A673 (cell line): ENCODE results near the gene RACK1. TPM values are rescaled to one million over a fixed set of nuclear protein-coding genes. Genes with fewer than 3 reads are reported as not detected.

Experiments
- BruUV-seq: library from RNA; stranded (reverse); fragments of 400-500 nt; replicated peaks from 2 replicates; lab custom pipeline; 2021; lab: Mats Ljungman, UMichigan
- CTCF ChIA-PET: fragments of 300-600 bp; sonication (Branson Sonifier 250); formaldehyde crosslinking; loops from one replicate; lab custom pipeline; 2022; ENCODE audit warnings: antibody characterized with exemption; lab: Charles Lee
- POLR2A ChIA-PET: fragments of 300-600 bp; sonication (Branson Sonifier 250); formaldehyde crosslinking; loops from one replicate; lab custom pipeline; 2022; ENCODE audit warnings: antibody characterized with exemption; ENCODE audit not compliant: low non-redundant PET; lab: Charles Lee
- DNase-seq: peaks from one replicate; pipeline ENCODE4 v3.0.0-alpha.2; 2015; ENCODE audit warnings: low spot score
- H3K27ac ChIP-seq: fragments of 200-600 bp; sonication (generic); 2 replicates; pipeline ENCODE4 v1.5.1; 2016; ENCODE audit warnings: mixed run types, low read depth, mild to moderate bottlenecking, mixed read lengths, antibody characterized with exemption, low read length; ENCODE audit not compliant: poor library complexity, severe bottlenecking
- H3K27me3 ChIP-seq: fragments of 200-600 bp; sonication (generic); replicated peaks from 2 replicates; pipeline ENCODE4 v1.6.1; 2017; ENCODE audit warnings: mixed run types, low read depth, mild to moderate bottlenecking, mixed read lengths, antibody characterized with exemption, low read length; ENCODE audit not compliant: insufficient read depth, poor library complexity
- H3K36me3 ChIP-seq: fragments of 200-600 bp; sonication (generic); 2 replicates; pipeline ENCODE4 v1.6.1; 2016; ENCODE audit warnings: mixed run types, mild to moderate bottlenecking, mixed read lengths, antibody characterized with exemption, low read length; ENCODE audit not compliant: insufficient read depth, poor library complexity, severe bottlenecking
- H3K4me1 ChIP-seq: fragments of 200-600 bp; sonication (generic); 2 replicates; pipeline ENCODE4 v1.6.1; 2017; ENCODE audit warnings: mixed run types, mild to moderate bottlenecking, mixed read lengths, antibody characterized with exemption, low read length; ENCODE audit not compliant: insufficient read depth, poor library complexity, severe bottlenecking
- H3K4me3 ChIP-seq: fragments of 200-600 bp; sonication (generic); 2 replicates; pipeline ENCODE4 v1.5.1; 2016; ENCODE audit warnings: low read depth, mixed run types, mild to moderate bottlenecking, mixed read lengths, low read length; ENCODE audit not compliant: poor library complexity, severe bottlenecking
- H3K9me3 ChIP-seq: fragments of 200-600 bp; sonication (generic); 2 replicates; pipeline ENCODE4 v1.6.1; 2016; ENCODE audit warnings: mixed run types, low read depth, mild to moderate bottlenecking, mixed read lengths, antibody characterized with exemption, low read length; ENCODE audit not compliant: poor library complexity, severe bottlenecking
- CTCF ChIP-seq: fragments of 300-800, 200-600 bp; sonication (generic); conservative IDR thresholded peaks from 2 replicates; pipeline ENCODE4 v1.5.1; 2017; ENCODE audit warnings: low read depth, mild to moderate bottlenecking, antibody characterized with exemption, low read length, moderate library complexity, mixed read lengths
- EZH2 ChIP-seq: fragments of 200-600 bp; sonication (generic); IDR thresholded peaks from 2 replicates; pipeline ENCODE4 v1.6.1; 2017; ENCODE audit warnings: borderline replicate concordance, low read depth, mild to moderate bottlenecking, mixed read lengths, antibody characterized with exemption, low read length; ENCODE audit not compliant: poor library complexity, severe bottlenecking
- intact Hi-C: fragments of 100-400 bp; cut with micrococcal nuclease; formaldehyde crosslinking; loops from one replicate; pipeline ENCODE4 v1.10.0; 2022; ENCODE audit not compliant: unreplicated experiment
- total RNA-seq: library from RNA; stranded (reverse); gene quantifications from 2 replicates; pipeline ENCODE4 v1.2.3, GENCODE V29; 2021

Gene RACK1
- total RNA-seq, 1 experiment from 2014 or later, result 1,719 TPM

DNA sequence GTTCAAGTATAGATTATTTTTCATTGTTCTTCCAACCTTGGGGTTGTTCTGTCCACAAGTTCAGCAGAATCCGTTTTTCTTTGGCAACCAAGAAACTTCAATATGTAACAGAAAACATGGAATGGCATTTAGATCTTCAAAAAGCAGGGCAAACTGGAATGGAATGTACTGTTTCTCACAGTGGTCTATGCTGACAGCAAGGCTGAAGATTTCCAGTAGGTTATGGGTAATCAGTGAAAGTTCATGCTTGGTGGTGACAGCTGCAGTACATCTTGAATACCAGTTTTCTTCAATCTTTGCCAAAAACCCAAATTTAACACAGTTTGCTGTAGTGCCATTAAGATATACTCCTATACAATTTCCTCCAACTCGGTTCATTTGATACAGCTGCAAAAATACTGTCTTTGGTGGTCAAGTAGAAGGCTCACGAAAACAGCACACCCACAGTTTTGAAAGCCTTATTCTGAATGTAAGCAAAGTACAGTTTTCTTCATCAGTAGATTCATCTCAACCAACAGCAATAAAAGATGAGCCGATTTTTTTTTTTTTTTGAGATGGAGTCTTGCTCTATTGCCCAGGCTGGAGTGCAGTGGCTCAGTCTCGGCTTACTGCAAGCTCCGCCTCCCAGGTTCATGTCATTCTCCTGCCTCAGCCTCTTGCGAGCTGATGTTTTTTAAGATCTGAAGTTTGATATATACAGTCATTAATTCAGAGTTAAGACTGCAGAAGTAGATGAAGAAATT is 12.3 kb upstream of the RACK1 start:
- intact Hi-C loops, result no loop called here
- POLR2A ChIA-PET, result no interaction called here
- no TSS peak for BruUV-seq
- TF ChIP-seq CTCF, result no peak
- no peak for TF ChIP-seq EZH2
- H3K9me3 ChIP-seq, result no peaks in the 10 kb centered on the region
- no peak overlapping the region for H3K27ac ChIP-seq
- H3K4me1 ChIP-seq, result no peaks in the 10 kb centered on the region
- CTCF ChIA-PET, result no interaction called here
- no peak for DNase-seq
- no peaks in the 10 kb centered on the region for H3K27me3 ChIP-seq
- peaks cover 26% of the 10 kb centered on the region for H3K36me3 ChIP-seq
- no peak overlapping the region for H3K4me3 ChIP-seq

- POLR2A ChIA-PET, result no interaction called here
- CTCF ChIA-PET, result no interaction called here
- Histone ChIP-seq H3K9me3 (no peaks in the 10 kb centered on the region), H3K36me3 (peaks cover 26% of the 10 kb centered on the region), H3K4me3 (no peak overlapping the region), H3K27me3 (no peaks in the 10 kb centered on the region), H3K4me1 (no peaks in the 10 kb centered on the region), H3K27ac (no peak overlapping the region)
- TF ChIP-seq EZH2, result no peak
- no peak for TF ChIP-seq CTCF
- BruUV-seq, result no TSS peak
- no peak for DNase-seq
- intact Hi-C loops, result no loop called here
These were observed 11.6 kb upstream of the RACK1 start for GRCh38 chr5:181255276-181255675.

GRCh38 chr5:181248277-181248676 is 4.6 kb upstream of the RACK1 start:
- H3K36me3 ChIP-seq, result peaks cover 6% of the 10 kb centered on the region
- TF ChIP-seq EZH2 (no peak), CTCF (no peak)
- ChIA-PET CTCF (no interaction called here), POLR2A (no interaction called here)
- H3K4me3 ChIP-seq, result peak overlapping the region; percentile 82
- peak overlapping the region; percentile 71 for H3K27ac ChIP-seq
- no peaks in the 10 kb centered on the region for H3K9me3 ChIP-seq
- DNase-seq, result no peak
- no TSS peak for BruUV-seq
- peaks cover 19% of the 10 kb centered on the region for H3K4me1 ChIP-seq
- H3K27me3 ChIP-seq, result no peaks in the 10 kb centered on the region
- intact Hi-C loops, result no loop called here
